GM18858 (cell line): Measurements from ENCODE around the gene HEXD.
"Not testable (repeated sequence)": the region's sequence is repeated elsewhere in the genome, so short reads cannot be mapped to it uniquely, and the experiment has no call there.

Experiments
- ATAC-seq: cut with Tn5 transposase; IDR thresholded peaks from one replicate; pipeline ENCODE4 v1.9.1; 2021; ENCODE audit not compliant: unreplicated experiment

Gene HEXD

DNA sequence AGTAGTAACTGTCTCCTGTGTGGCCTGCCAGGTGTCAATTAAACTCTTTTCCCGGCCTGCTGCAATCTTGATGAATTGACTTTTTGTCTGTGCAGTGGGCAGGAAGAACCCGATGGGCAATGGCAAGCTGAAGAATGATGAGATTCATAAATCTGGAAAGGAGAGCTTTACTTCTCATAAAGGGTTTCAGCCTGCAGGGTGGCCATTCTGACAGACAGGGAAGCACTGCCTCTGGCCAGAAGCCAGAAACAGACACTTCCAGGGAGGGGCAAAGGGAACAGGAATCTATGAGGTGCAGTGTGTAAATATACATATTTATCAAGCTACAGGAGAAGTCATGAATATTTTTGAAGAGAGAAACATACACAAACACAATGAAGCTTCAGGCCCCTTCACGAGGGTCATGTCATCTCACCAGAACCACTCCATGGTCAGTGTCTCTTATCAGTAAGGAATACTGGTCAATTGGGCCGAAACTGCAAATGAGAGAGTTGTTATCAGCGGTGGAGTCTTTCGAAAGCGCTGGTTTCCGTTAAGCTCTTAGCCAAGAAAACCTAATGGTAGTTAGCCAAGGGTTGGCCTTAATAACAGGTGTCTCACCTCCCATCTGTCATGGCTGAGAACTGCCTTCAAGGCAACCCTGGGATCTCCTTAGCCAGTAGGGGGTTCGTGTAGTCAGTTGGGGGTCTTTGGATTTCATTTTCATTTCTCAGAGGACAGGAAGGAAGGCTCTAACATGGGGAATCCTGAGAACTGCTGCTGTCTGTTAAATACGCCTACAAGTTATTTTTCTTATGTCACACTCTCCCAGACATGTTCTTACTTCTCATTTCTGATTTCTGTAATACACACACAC lies 39.2 kb downstream of the HEXD start:
- ATAC-seq = no peak

DNA sequence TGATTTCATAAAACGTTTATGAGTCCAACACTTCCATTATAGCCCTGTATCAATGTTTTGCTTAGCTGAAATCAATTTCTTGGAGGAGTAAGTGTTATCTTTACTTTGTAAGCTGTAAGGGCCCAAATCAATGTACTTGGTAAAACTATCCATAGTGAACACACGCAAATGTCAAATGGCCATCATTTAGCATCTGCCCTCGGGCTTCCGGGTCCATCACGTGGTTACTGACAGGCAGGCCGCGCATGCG lies 39.7 kb downstream of the HEXD start:
- no peak for ATAC-seq

DNA sequence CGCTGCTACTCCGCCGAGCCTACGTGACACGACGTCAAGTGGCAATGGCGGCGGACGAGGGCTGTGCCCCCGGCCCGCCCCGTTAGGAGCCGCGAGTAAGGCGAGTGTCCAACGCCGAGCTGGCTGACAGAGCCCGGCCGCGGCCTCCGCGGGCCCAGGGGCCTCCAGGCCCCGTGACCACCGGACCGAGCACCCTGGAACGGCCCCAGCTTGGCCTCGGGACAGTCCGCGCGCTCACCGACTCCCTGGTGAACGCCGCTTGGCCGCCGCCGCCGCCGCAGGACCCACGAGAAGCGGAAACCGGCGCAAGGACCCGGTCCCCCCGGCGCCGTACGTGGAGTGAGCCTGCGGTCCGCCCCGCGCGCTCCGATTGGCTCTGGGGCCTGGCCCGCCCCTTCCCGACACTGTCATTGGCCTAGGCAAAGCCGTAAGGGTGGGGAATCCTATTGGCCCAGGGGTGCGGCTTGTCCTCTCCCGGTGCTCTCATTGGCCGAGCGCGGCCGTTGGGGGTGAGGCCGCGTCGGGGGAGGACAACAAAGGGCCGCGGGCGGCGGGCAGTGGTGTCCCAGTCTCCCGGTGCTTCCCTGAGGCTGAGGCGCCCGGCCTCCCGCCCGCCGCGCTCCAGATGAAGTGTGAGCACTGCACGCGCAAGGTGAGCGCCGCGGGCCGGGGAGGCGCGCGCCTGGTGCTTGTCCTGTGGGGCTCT lies 40.2 kb downstream of the HEXD start, which contains the start of gene NARF:
TSS of gene NARF (plus strand) at position 563 of the 706 bp plus-strand sequence. CDS start at position 626, 63 bp downstream.
- peak; percentile 79 for ATAC-seq

DNA sequence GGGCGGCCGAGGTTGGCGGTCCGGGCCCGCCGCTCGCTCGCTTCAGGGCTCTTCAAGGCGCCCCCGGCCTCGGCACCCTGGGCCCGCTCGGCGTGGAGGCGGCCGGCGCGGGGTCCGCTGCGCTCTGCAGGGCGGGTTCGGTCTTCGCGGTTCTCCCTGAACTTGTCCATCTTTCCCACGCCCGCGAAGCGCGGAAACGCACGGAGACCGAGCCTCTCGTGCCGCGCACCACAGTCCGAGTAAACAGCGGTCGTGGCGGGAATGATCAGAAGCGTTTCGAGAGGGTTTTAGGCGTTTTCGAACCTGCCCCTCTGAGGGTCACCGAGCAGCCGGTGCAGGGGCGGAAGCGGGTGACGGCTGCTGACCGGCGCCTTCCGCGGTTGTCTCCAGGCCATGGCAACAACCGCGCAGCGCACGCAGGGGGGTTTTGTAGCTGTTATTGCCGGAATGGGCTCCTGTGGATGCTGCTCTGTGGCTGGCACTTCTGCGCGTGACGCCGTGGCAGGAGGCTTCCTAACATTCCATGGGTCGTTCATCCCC lies 40.8 kb downstream of the HEXD start:
- ATAC-seq = peak; percentile 2

GRCh38 chr17:82459936-82460335 lies 41.8 kb downstream of the HEXD start:
- not testable (repeated sequence) for ATAC-seq

DNA sequence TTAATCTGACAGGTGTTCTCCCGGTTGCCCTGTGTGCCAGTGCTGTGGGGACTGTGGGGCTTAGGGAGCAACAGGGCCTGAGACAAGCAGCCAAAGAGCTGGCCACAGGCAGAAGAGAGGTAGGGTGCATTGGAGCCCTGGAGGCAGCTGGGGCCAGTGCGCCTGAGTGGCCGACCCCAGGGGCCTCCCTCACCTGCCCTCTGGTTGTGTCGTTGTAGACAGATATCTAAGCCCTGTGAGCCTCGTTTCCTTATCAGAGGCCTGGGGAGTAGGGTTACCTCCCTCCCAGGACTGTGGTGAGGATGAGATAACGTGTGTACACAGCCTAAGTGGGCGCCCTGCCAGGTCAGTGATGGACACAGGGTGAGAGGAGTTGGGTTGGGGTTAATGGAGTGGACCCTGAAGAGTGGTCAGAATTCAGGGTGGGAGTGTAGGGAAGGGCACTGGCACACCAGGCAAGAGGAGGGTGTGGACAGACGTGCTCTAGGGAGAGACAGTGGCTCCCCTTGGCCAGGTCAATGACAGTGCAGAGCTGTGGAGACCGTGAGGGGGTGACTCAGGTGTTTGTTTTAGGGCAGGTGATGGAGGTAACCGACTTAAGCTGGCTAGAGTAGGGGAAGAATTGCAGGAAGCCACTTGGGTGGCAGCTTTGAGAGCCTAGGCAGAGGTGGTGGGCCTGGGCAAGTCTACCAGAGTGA lies 43.8 kb downstream of the HEXD start:
- ATAC-seq = no peak

GRCh38 chr17:82463391-82463790 lies 45.2 kb downstream of the HEXD start:
- ATAC-seq = no peak

DNA sequence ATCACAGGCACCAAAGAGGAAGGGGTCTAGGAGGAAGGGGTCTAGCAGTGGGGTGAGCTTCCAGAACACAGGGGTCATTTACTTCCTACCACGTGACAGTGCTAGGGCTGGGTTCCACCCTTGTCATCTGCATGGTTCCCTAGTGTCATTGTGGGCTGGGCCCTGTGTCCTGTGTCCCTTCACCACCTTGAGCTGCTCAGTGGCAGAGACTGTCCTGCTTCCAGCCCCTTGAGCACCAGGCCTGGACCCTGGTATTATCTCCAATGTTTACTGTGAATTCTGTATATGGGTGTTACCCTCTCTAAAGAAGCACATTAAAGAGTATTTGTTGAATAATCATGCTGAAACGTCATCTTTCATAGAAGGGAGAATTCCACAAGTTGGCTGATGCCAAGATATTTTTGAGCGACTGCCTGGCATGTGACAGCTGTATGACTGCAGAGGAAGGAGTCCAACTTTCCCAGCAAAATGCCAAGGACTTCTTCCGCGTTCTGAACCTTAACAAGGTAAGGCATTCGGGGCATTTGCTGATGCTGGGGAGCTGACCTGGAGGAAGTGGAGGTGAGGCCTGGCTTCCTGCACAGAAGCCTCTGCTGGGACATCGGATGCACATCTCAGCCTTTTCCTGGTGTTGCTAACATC lies 45.9 kb downstream of the HEXD start:
- ATAC-seq = no peak

DNA sequence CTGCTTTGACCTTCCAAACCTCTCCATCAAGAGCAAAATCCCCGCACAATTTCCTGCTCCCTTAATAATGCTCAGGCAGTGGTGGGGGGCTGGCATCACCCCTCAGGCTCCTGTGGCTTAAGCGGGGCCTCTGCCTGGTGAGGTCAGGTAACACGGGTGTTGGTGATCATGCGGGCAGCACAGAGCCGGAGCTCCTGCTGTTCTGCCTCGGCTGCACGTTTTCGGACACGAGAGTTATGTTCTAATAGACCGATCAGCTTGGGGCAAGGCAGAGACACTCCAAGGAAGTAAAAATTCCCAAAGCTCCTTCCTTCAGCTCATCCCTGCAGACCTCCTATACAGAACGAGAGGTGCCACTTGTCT lies 46.4 kb downstream of the HEXD start:
- no peak for ATAC-seq

DNA sequence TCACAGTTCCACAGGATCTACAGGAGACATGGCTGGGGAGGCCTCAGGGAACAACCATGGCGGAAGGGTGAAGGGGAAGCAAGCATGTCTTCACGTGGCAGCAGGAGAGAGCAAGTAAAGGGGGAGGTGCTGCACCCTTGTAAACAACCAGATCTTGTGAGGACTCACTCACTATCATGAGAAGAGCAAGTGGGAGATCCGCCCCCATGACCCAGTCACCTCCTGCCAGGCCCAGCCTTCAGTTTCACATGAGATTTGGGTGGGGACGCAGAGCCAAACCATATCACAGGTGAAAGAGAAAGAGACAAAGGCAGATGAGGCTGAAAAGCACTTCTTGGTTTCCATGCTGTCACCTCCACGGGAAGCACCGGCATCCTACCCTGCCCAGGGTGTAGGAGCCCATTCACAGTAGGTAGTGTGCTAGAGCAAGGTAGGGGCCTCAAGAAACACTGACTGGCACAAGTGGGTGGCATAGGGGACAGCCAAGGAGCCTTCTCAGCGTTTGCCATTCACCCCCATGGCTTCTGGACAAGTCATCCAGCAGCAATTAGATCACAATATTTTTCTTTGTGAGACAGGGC lies 47.0 kb downstream of the HEXD start:
- ATAC-seq = no peak

DNA sequence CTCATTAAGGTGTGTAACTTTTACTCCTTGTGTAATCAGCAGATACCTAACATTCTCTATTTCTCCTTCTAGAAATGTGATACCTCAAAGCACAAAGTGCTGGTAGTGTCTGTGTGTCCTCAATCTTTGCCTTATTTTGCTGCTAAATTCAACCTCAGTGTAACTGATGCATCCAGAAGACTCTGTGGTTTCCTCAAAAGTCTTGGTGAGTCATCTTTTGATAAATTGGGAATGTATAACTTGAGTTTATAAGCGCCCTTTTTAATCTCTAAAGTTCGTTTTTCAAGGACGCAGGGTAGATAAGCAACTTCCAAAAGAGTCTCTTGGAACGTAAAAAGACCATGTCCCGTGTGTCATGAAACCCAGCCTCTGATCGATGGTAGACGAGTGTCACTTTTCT lies 50.5 kb downstream of the HEXD start:
- ATAC-seq = no peak

- ATAC-seq = no peak
Observed at GRCh38 chr17:82470065-82470464, 51.9 kb downstream of the HEXD start.

- ATAC-seq = no peak
Observed at GRCh38 chr17:82474223-82475010, 56.3 kb downstream of the HEXD start.

GRCh38 chr17:82475458-82475857 lies 57.3 kb downstream of the HEXD start:
- no peak for ATAC-seq

DNA sequence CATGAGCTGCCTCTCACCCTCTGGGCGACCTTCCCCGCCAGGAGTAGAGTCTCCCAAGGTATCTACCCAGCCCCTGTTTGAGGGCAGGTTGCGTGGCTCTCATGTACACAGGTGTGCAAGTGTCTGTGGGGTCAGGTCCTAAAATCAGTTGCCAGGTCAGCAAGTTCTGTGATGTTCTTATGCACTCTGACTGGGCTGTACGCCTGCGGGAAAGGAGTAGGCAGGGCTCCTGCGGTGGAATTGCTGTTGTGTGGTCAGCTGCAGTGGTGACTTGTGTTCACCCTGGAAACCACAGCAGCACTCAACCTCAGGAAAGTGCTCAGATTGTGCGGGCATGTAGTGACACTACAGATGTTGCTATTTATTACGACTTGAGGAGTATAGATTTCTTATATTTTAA lies 59.8 kb downstream of the HEXD start:
- ATAC-seq = no peak

- no peak for ATAC-seq
Observed at GRCh38 chr17:82479602-82480001, 61.5 kb downstream of the HEXD start.

DNA sequence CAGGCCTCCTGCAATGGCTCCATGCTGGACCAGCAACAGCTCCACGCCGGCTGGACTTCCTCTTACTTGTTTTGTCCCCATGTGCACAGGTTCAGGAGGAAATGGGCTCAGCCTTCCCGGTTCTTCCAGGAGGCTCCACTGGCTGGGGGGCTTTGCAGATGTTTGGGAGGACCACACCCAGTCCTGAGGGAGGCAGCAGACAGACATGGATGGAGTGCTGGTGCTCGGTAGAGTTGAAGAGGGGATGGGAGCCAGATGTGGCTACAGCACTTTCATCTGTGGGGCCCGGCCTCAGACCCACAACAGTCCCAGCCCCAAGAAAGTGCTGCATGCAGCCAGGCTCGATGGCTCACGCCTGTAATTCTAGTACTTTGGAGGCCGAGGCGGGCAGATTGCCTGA lies 62.2 kb downstream of the HEXD start:
- no peak for ATAC-seq

DNA sequence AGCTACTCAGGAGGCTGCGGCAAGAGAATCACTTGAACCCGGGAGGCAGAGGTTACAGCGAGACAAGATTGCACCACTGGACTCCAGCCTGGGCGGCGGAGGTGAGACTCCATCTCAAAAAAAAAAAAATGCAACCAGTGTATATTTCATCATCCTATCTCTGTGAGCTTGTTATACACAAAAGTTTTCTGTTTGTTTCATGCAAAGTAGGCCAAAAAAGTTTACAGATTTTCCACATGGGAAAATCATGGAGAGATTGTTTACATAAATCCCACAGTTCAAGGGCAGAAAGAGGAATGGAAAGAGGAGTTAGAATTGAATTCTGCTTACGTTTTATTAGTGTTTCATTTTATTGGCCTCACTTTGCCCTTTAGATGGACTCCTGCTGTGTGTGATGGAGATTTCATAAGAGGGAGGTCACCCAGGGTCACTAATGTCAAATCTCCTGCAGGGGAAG lies 65.1 kb downstream of the HEXD start:
- ATAC-seq = no peak

- ATAC-seq = no peak
Observed at GRCh38 chr17:82483836-82484235, 65.7 kb downstream of the HEXD start.
